GM18870 (cell line): ENCODE results near the gene SLC25A42.

Experiments used
- ATAC-seq: cut with Tn5 transposase; IDR thresholded peaks from one replicate; pipeline ENCODE4 v1.9.1; 2021; ENCODE audit warnings: moderate library complexity; ENCODE audit not compliant: unreplicated experiment

The SLC25A42 gene

GRCh38 chr19:19160461-19161035, 96.8 kb downstream of the SLC25A42 start:
- ATAC-seq = no peak

- ATAC-seq = no peak
Observed at GRCh38 chr19:19162495-19162894, 98.7 kb downstream of the SLC25A42 start.
